Measurements from ENCODE around the gene HNRNPD. TPM values are rescaled to one million over a fixed set of nuclear protein-coding genes. Genes with fewer than 3 reads are reported as not detected.
A peak's percentile ranks its signal among the peaks of the same experiment; 100 is the strongest.

The HNRNPD gene
- total and polyA plus RNA-seq, 2 of the 13 experiments (the other 11 are each of a cell fraction or from before 2014, with no cell fraction given): 64.0 to 69.7 TPM

- TF ChIP-seq ZBTB14 (CRISPR knock-in tag; IDR thresholded peaks at IDR 0.05) (peak; percentile 89), MTF1 (CRISPR knock-in tag; IDR thresholded peaks at IDR 0.05) (no peak; the same call in 1 of the 2 replicates), CAMTA2 (CRISPR knock-in tag; IDR thresholded peaks at IDR 0.05; ENCODE audit: borderline replicate concordance) (peak; percentile 62; the same call in 1 of the 2 replicates), ZNF607 (CRISPR knock-in tag; IDR thresholded peaks at IDR 0.05; ENCODE audit: borderline replicate concordance) (peak; percentile 84), ZMYM4 (CRISPR knock-in tag; IDR thresholded peaks at IDR 0.05) (peak; percentile 96), ZNF230 (CRISPR knock-in tag; IDR thresholded peaks at IDR 0.05) (no peak), DMAP1 (CRISPR knock-in tag; IDR thresholded peaks at IDR 0.05) (peak; percentile 93), ZNF704 (CRISPR knock-in tag; IDR thresholded peaks at IDR 0.05; ENCODE audit: borderline replicate concordance) (peak; percentile 72; the same call in 1 of the 2 replicates), ZNF883 (CRISPR knock-in tag; IDR thresholded peaks at IDR 0.05; ENCODE audit: not compliant biosample characterization) (peak; percentile 64), MXI1 (IDR thresholded peaks at IDR 0.05; ENCODE audit: borderline replicate concordance, low read depth, low read length) (peak; percentile 74; the same call in 1 of the 3 replicates), ATF5 (CRISPR knock-in tag; IDR thresholded peaks at IDR 0.05; ENCODE audit: low read depth) (peak; percentile 22; the same call in 1 of the 2 replicates), ZNF343 (CRISPR knock-in tag; IDR thresholded peaks at IDR 0.05) (peak; percentile 95), EP300 (IDR thresholded peaks at IDR 0.05; ENCODE audit: low read depth in 2 of 2, low read length in 2 of 2) (peak; percentile 44 to 87; a peak in 3 of 4 replicates), EP300 (CRISPR knock-in tag; IDR thresholded peaks at IDR 0.05; ENCODE audit: borderline replicate concordance) (peak; percentile 72), SMAD9 (CRISPR knock-in tag; IDR thresholded peaks at IDR 0.05) (no peak), ZNF253 (CRISPR knock-in tag; IDR thresholded peaks at IDR 0.05; ENCODE audit: borderline replicate concordance) (peak; percentile 65; the same call in 1 of the 2 replicates), NFATC3 (CRISPR knock-in tag; IDR thresholded peaks at IDR 0.05) (no peak), IKZF5 (CRISPR knock-in tag; IDR thresholded peaks at IDR 0.05) (peak; percentile 92), HOXA7 (CRISPR knock-in tag; IDR thresholded peaks at IDR 0.05) (0 out of 2 replicates have a peak, but pooled peaks have one; percentile 72), ZFP36 (IDR thresholded peaks at IDR 0.05; ENCODE audit: borderline replicate concordance, low read depth, low read length, partially characterized antibody) (no peak), PAF1 (CRISPR knock-in tag; IDR thresholded peaks at IDR 0.05) (no peak), TBL1XR1 (IDR thresholded peaks at IDR 0.05; ENCODE audit: borderline replicate concordance, low read length, partially characterized antibody) (peak; percentile 40), ZNF567 (CRISPR knock-in tag; IDR thresholded peaks at IDR 0.05; ENCODE audit: borderline replicate concordance) (no peak), ZBTB3 (CRISPR knock-in tag; IDR thresholded peaks at IDR 0.05; ENCODE audit: borderline replicate concordance, low read depth) (peak; percentile 68; the same call in 1 of the 2 replicates), GFI1 (CRISPR knock-in tag; IDR thresholded peaks at IDR 0.05; ENCODE audit: borderline replicate concordance) (peak; percentile 83; the same call in 1 of the 2 replicates)
These were observed at the start of gene HNRNPD (continued) for GRCh38 chr4:82373816-82374625.

All from HepG2 (cell line).